ENCODE measurements around the gene TOP3A. TPM values are rescaled to one million over a fixed set of nuclear protein-coding genes. Genes with fewer than 3 reads are reported as not detected.
"Not testable (repeated sequence)": the region's sequence is repeated elsewhere in the genome, so short reads cannot be mapped to it uniquely, and the experiment has no call there.

TOP3A gene
- polyA plus RNA-seq, 1 experiment = 13.0 TPM

DNA sequence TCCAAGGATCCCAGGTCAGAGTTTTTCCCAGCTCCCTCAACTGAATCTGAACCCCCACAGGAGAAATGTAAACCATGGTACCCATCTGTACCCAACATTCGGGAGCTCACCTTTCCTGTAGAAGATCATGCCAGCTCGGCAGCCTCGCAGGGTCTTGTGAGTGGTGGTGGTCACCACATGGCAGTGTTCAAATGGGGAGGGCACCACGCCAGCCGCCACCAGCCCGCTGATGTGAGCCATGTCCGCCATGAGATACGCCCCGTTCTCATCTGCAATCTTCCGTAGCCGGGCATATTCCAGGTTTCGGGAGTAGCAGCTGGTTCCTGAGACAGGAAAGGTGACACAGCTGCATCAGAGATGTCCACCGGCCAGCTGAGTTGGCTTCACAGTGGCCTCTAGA, 25.1 kb upstream of the TOP3A start:
- CTCF ChIA-PET = no interaction called here
- no peaks in the 10 kb centered on the region for H3K27me3 ChIP-seq (ENCODE audit: control insufficient read depth, insufficient read depth, low read length)

GRCh38 chr17:18338158-18338557, 23.4 kb upstream of the TOP3A start:
- DNase-seq (ENCODE audit: low read depth); POLR2A ChIA-PET; H3K36me3 ChIP-seq (ENCODE audit: control insufficient read depth, insufficient read depth, low read length); H3K4me3 ChIP-seq (ENCODE audit: low read depth, low read length); H3K27me3 ChIP-seq (ENCODE audit: control insufficient read depth, insufficient read depth, low read length); CTCF ChIA-PET: not testable (repeated sequence)

More for the DNA sequence above, 25.1 kb upstream of the TOP3A start:
- Histone ChIP-seq H3K36me3 (ENCODE audit: control insufficient read depth, insufficient read depth, low read length) (no peaks in the 10 kb centered on the region; the same call in 1 of the 2 replicates), H3K4me3 (ENCODE audit: low read depth, low read length) (no peak overlapping the region)
- DNase-seq (ENCODE audit: low read depth) = no peak
- no peak for TF ChIP-seq CTCF (IDR thresholded peaks at IDR 0.05; ENCODE audit: insufficient read depth, low read depth, low read length)
- POLR2A ChIA-PET = no interaction called here

DNA sequence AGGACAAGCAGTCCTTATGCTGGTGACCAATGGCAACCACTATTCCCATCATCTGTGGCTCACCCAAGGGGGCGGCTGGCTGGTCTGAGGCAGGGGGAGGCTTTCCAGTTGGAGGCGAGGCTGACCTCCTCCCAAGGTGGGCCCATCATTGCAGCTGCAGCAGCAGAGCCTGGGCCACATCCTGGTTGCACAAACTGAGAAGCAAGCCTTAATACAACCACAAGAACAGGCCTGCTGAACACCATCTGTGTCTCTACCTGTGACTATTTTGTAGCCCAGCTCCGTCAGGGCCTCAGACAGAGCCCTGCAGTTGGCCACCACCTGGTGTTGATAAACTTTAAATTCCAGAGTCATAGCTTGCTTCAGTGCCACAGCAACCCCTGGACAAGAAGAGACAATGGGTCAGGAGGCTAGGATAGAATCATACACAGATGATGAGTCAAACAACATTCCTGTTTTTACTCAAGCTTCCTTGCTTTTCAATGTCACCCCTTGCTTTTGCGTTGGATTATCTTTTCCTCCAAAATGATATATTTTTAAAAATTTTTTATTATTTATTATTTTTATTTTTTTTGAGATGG, 18.2 kb upstream of the TOP3A start:
- POLR2A ChIA-PET = no interaction called here
- no peak for DNase-seq (ENCODE audit: low read depth)
- no peaks in the 10 kb centered on the region for H3K27me3 ChIP-seq (ENCODE audit: control insufficient read depth, insufficient read depth, low read length)
- TF ChIP-seq CTCF (IDR thresholded peaks at IDR 0.05; ENCODE audit: insufficient read depth, low read depth, low read length) = no peak
- peaks cover 3% of the 10 kb centered on the region; the same call in 1 of the 2 replicates for H3K36me3 ChIP-seq (ENCODE audit: control insufficient read depth, insufficient read depth, low read length)
- no peak overlapping the region for H3K4me3 ChIP-seq (ENCODE audit: low read depth, low read length)
- CTCF ChIA-PET = interaction anchor here (1.3 to 1.8 kb wide), 2 partner anchors 10 to 12 kb away, joined by 4 to 5 read pairs; no protein-coding TSS in a partner anchor

DNA sequence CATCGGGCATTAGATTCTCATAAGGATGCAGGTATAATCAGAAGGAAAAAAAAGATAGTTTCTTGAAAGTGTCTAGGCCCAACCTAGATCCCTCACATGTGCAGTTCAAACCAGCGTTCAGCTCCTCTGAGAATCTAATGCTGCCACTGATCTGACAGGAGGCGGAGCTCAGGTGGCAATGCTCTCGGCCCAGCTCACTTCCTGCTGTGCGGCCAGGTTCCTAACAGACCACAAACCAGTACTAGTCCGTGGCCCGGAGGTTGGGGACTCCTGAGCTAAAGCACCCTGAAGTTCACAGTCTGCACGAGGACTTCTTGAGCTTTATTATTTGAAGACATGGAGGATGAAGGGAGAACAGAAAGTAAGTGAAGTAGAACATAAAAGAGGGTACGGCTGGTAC, 17.1 kb upstream of the TOP3A start:
- no peaks in the 10 kb centered on the region for H3K27me3 ChIP-seq (ENCODE audit: control insufficient read depth, insufficient read depth, low read length)
- CTCF ChIA-PET = no interaction called here
- peaks cover 5% of the 10 kb centered on the region; the same call in 1 of the 2 replicates for H3K36me3 ChIP-seq (ENCODE audit: control insufficient read depth, insufficient read depth, low read length)
- TF ChIP-seq CTCF (IDR thresholded peaks at IDR 0.05; ENCODE audit: insufficient read depth, low read depth, low read length) = no peak
- DNase-seq (ENCODE audit: low read depth) = no peak
- no peak overlapping the region for H3K4me3 ChIP-seq (ENCODE audit: low read depth, low read length)
- POLR2A ChIA-PET = no interaction called here

- no peak for TF ChIP-seq CTCF (IDR thresholded peaks at IDR 0.05; ENCODE audit: insufficient read depth, low read depth, low read length)
- POLR2A ChIA-PET = no interaction called here
- CTCF ChIA-PET = interaction anchor here (1.5 kb wide), 1 partner anchor 11 kb away, joined by 7 read pairs; no protein-coding TSS in a partner anchor
- H3K36me3 ChIP-seq (ENCODE audit: control insufficient read depth, insufficient read depth, low read length) = peaks cover 15% of the 10 kb centered on the region
- DNase-seq (ENCODE audit: low read depth) = no peak
- H3K4me3 ChIP-seq (ENCODE audit: low read depth, low read length) = no peak overlapping the region
- no peaks in the 10 kb centered on the region for H3K27me3 ChIP-seq (ENCODE audit: control insufficient read depth, insufficient read depth, low read length)
Observed at GRCh38 chr17:18328643-18329204, 13.9 kb upstream of the TOP3A start.
